Measurements from ENCODE around the gene WDR27.

DNA sequence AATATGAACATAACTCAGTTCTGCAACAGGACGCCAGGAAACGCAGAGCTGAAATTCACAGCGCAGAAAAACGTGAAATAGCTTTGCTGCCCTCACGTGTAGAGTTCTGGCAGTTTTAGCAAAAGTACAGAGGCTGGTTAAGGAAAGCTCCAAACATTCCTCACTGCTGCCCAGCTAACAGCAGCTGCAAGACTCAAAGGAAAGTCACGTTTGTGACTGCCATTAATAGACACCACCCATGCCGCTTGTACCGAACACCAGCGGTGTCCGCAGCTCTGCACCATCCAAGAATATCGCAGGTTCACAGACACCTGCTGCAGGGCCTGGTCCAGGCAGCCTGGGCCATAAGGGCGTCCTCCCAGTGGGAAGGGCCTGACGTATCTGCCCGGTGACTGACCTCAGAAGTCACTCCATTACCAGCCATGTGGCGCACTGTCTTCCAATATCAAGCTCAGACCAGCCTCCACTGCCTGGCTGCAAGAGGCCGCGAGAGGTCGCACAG lies 61.4 kb downstream of the WDR27 start:
- TF ChIP-seq POLR2A (IDR thresholded peaks at IDR 0.05), result no peak
- TF ChIP-seq, protein P1, sequence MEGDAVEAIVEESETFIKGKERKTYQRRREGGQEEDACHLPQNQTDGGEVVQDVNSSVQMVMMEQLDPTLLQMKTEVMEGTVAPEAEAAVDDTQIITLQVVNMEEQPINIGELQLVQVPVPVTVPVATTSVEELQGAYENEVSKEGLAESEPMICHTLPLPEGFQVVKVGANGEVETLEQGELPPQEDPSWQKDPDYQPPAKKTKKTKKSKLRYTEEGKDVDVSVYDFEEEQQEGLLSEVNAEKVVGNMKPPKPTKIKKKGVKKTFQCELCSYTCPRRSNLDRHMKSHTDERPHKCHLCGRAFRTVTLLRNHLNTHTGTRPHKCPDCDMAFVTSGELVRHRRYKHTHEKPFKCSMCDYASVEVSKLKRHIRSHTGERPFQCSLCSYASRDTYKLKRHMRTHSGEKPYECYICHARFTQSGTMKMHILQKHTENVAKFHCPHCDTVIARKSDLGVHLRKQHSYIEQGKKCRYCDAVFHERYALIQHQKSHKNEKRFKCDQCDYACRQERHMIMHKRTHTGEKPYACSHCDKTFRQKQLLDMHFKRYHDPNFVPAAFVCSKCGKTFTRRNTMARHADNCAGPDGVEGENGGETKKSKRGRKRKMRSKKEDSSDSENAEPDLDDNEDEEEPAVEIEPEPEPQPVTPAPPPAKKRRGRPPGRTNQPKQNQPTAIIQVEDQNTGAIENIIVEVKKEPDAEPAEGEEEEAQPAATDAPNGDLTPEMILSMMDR (IDR thresholded peaks at IDR 0.05), result no peak

All from esophagus squamous epithelium (tissue), 4 donors.